G401 (cell line): Measurements from ENCODE around the gene XPNPEP1. TPM values are rescaled to one million over a fixed set of nuclear protein-coding genes. Genes with fewer than 3 reads are reported as not detected.

Experiments used
- DNase-seq: peaks from one replicate; pipeline ENCODE4 v3.0.0-alpha.2; 2015; ENCODE audit warnings: low spot score
- in situ Hi-C: cut with HindIII; loops from 2 replicates; pipeline ENCODE4 v1.10.0; 2016; ENCODE audit warnings: low sequenced_read_pairs, mixed read lengths
- total RNA-seq: library from RNA; depleted of rRNA; stranded (reverse); fragments of >200 nt; shearing (Covaris generic); gene quantifications from 2 replicates; pipeline ENCODE4 v1.2.3, GENCODE V29; 2014

The XPNPEP1 gene
- total RNA-seq, 1 experiment from 2014 or later = 153 TPM

DNA sequence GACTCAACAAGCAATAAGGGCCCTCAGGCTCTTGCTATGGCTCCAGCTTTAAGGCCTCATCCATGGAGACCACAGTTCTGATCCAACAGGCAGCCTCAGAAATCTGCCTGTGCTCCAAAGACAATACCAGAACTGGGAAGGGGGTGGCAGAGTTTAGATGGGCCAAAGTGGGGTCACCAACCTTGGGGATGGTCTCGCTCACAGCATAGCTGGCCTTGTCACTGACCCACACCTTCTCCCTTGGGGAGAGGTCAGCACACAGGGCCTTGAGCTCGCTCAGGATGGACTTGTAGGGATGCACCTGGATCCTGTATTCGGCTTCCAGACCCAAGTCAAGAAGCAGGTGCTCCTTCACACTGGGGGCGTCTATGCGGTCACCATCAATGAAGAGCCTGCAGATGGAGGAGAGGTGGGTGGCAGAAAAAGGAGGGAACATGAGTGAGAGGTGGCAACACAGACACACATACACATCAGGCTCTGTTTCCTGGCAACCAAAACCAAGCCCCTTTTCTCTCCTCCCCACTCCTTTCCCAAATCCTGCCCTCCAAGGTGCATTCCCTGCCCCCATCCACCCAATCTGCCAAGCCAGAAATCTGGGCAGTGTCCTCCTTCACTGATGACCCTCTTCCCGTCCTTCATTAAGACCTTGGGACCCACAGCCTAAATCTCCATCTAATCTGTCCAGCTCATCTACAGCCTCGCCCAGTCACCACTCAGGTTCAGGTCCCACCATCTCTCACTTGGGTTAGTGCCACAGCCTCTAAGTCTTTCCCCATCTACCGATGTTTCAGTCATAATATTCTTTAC is 40.9 kb downstream of the XPNPEP1 start:
- no peak for DNase-seq
- in situ Hi-C loops = loop anchor here (25.0 kb wide), 1 partner anchor 130 kb away; the partner anchor contains the start of gene ADD3

DNA sequence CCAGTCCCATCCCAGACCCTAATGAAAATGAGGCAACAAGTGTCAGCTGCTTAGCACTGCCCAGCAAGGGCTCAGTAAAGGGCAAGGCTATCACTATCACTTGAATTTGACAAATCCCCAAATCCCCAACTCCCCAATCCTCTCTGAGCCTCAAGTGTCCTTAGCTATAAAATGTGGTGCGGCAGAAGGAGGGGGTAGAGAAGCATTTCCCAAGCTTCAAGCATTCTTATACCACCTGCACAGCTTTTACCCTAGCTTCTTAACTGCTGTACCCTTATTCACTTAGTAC is 41.6 kb downstream of the XPNPEP1 start:
- DNase-seq = no peak
- in situ Hi-C loops = loop anchor here (25.0 kb wide), 1 partner anchor 131 kb away; the partner anchor contains the start of gene ADD3

DNA sequence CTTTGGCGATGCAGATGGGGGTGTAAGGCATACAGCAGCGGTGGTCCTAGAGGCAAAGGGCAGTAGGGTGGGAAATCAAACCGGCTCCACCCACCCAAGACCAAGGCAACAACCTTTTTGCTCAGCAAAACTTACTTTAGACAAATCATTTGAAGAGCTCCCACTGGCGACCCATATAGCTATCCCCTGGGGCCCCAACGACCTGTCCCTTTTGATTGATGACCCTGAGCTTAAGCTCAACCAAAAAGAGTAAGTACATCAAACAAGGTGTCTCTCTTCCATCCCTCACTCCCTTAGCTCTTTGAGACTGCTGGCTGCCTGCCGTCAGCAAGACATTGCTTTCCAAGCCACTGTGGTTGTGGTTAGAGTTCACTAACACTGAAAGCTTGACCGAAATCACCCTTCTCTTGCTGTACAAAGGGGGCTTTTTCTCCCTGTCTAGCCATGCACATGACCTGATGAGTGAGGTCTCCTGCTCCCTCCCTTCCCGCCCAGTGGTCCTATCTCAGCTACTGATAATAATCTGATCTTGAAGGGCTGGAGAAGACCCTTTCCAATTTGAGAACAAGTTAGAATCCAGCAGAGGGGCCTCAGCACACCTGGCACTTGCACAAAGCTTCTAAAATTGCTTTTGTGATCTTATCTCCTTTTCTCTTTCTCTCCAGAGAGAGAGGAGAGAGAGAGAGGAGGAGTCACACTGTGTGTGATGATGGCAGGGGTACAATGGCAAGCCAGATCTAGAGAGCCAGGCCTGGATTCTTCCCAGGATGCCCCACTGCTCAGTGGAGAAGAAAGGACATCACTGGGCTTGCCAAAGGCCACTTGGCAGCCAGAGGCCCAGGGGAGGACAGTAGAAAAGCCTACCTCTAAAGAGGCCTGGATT is 42.2 kb downstream of the XPNPEP1 start:
- no peak for DNase-seq
- in situ Hi-C loops = loop anchor here (25.0 kb wide), 1 partner anchor 131 kb away; the partner anchor contains the start of gene ADD3

DNA sequence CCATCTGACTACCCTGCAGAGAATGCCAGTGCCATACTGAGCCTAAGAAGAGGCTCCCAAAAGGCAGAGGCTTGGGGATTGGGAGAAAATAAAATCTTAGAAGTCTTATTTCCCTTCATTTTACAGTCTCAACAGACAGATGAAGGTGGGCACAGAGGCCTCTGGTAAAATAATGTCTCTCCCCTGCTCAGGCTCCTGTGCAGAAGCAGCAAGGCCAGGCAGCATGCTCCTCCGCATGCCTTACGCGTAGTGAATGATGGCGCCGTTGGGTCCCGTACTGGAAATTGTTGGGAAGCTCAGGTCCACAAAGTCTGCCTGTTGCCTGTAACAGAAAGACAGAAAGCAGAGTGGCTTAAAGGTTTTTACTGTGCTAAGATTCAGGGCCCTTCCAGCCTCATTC is 45.8 kb downstream of the XPNPEP1 start:
- no peak for DNase-seq
- in situ Hi-C loops = loop anchor here (25.0 kb wide), 1 partner anchor 135 kb away; the partner anchor contains the start of gene ADD3

DNA sequence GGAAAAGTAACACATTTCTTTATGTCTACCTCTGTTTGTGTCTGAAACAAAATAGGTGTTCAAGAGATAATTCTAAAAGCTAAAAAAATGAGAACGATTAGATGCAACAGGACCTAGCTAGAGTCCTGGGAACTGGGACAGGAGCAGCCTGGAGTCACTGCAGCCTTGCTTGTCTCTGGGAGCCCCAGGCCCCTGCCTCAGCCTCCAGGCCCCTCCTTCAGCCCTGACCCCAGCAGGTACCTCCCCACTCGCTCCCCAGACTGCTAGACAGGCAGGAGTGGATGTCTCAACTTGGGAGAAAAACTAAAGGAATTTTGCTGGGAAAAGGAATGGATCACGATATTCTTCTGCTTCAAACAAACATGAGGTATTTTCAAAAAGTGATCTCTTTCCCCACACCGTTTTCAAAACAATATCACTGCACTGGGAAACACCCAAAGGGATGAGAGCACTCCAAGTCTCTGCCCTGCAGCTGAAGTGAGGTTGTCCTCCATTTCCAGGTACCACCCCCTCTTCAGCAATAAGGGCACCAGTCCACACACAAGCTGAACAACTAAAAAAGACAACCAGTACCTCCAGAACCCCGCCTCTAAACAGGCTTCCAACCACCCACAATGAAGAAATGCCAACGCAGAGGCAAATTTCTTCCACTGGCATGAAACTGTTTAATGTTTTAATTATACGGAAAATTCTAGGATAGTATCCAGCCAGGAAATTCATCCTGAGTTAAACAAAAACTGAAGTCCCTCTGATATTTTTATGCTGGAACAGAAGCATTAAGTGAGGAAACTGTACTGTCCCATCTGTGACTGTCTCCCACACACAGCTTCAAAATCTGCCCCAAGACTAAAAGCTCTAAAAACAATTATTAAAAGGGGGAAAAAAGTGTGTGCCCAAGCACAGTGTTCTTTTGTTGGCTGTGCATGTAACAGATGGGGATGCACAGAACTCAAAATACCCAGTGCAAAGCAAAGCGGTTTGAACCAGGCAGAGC is 47.2 kb downstream of the XPNPEP1 start:
- no peak for DNase-seq
- in situ Hi-C loops = loop anchor here (25.0 kb wide), 1 partner anchor 136 kb away; the partner anchor contains the start of gene ADD3

DNA sequence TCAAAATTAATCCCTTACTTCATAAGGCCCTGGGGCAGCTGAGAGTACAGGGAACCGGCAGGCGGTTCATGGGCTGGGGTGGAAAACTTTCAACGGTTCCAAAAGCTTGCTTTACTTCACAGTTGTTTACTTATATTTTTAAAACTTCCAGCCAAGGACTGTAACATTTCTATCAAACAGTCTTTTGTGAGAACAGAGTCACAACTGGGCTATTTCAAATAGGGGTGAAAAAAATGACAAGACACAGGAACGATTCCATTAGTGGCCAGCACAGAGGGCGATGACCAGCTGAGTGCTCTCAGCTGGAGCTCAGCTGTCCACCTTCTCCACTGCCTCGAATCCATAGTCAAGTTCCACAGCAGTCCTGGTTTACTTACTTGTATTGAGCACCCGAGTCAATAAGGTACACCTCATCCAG is 48.2 kb downstream of the XPNPEP1 start:
- in situ Hi-C loops = loop anchor here (25.0 kb wide), 1 partner anchor 137 kb away; the partner anchor contains the start of gene ADD3
- no peak for DNase-seq

DNA sequence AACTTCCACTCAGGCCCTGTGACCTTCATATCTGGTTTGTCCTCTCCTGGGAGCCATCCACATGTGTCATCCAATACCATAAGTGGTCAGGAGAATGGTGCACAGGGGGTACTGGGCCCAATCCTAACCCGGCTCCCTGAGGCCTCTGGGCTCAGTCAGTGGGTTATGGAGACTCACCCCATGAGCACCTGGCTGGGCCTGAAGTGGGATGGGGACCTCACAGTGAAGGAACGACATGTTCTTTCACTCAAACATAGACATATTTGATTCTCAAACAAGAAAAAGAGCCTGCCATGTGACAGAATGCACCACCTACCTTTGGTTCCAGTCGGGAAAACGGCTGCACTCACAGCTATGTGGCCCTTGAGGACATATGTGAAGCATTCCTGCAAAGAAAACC is 51.8 kb downstream of the XPNPEP1 start:
- no peak for DNase-seq
- in situ Hi-C loops = no loop called here

DNA sequence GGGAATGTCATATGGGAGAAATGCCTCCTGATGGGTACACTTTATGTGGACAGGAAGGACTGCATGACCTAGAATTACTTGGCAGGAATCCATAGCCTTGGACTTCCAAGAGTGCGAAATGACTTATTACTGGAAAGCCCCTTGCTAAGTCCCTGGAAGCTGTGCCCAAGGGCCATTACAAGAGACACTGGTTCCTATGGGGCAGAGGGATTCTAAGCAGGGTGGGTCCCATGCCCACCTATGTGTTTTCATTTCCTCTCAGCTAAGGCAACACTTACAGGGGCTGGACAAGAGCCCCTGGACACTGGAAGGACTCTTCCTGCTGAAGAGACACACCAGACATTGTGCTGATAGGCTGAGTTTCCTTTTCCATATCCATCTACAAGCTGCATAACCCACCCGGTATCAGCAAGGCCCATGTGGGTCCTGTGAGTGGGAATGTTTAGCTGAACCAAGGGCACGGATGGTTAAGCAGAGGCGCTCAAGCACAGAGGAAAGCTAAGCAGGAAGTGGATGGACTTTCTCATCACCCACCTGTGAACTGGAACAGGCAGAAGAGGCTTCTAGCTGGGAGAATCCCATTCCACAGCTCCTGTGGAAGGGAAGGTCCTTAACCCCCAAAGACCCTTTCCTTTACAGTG is 56.2 kb downstream of the XPNPEP1 start:
- peak; percentile 37 for DNase-seq
- in situ Hi-C loops = no loop called here

DNA sequence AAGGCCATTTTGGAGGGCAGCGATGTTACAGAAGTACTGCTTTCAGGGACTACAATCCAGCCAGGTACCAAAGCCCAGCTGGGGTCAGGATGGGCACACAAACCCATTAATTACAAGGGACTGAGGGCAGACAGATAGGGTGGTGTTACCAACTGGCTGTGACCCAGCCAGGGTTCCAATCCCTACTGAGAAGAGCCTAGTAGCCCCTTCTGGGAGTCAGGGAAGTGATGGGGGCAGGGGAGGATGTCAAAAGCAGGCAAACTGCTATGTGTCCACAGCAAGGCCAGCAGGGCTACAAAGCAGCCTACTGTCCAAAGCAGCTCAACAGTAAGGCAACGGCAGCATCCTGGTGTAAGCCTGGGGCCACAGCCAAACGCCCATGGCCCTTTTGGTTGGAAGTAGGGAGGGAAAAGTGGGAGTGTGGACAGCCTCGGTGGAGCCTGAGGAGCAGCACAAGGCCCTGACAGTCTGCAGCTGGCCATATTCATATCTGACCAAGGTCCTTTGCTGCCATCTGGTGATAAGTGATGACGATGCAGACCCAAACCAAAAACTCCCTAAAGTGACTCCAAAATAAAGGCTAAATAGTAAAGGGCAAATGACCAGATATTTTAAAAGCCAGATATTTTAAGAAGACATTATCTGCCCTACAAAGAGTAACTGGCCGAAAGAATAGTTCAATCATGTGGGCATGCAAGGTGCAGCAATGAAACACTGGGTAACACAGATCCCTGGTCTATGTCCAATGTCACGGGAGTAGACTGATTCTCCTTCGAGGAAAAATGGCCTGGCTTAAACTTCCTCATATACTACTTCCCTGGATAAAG is 56.9 kb downstream of the XPNPEP1 start:
- DNase-seq = peak; percentile 13
- in situ Hi-C loops = no loop called here

DNA sequence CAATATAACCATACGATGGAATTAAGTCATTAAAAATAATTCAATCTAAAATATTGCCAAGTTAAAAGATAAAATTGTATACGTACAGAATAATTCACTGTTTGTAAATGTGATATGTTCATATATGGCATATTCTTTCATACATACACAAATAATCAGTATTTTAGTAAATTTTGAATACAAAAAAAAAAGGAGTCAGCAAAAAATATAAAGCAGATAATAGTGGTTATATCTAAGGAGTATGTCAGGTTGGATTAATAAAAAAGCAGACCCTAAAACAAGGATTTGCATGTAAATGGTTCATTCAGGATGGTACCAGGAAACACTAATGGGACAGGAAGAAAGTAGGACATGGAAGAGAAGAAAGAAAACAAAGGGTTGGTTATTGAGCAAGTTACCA is 59.5 kb downstream of the XPNPEP1 start:
- no peak for DNase-seq
- in situ Hi-C loops = no loop called here

DNA sequence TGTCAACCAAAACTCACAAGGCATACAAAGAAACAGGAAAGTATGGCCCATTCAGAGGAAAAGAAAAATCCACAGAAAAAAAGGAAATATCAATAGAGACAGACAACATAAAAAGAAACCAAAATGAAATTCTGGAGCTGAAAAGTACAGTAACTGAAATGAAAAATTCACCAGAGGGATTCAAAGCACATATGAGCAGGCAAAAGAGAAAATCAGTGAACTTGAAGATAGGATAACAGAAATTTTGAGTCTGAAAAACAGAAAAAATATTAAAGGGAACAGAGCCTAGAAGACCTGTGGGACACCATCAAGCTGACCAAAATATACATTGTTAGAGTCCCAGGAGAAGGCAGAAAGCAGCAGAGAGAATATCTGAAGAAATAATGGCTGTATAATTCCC is 60.6 kb downstream of the XPNPEP1 start:
- no peak for DNase-seq
- in situ Hi-C loops = no loop called here

DNA sequence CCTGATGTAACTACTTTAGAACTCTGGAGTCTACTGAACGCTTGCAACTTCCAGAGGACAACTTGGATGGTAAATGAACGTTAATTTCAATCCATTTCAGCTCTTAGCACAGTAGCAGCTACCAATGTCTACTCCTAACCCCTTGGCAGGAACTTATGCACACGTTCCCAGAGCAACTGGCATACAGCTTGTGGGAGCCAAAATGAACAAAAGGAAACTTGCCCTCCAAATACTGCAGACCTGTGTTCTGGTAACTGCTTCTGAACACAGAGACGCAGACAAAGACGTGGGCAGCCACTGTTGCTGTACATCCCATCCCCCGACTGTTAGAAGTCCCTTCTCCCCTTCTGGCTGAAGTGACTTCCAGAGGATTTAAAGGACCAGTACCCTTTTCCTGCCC is 61.3 kb downstream of the XPNPEP1 start:
- in situ Hi-C loops = no loop called here
- no peak for DNase-seq

DNA sequence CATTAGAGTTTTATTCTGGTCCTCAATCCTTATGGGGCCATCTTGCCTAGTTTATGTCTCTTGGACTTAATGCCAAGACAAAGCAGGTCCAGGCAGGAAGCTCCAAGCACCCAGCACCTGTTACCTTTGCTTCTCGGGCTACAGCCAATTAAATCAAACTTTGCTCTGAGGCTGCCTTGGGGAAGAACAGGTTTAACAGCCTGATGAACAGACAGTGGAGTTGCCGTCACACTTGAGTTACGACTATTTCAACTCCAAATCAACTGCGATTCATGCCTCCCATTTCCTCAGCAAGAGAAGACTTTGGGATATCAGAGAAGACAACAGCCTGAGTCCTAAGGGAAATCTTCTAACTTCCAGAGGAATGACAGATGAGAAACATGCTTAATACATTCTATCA is 62.2 kb downstream of the XPNPEP1 start:
- in situ Hi-C loops = no loop called here
- DNase-seq = no peak

DNA sequence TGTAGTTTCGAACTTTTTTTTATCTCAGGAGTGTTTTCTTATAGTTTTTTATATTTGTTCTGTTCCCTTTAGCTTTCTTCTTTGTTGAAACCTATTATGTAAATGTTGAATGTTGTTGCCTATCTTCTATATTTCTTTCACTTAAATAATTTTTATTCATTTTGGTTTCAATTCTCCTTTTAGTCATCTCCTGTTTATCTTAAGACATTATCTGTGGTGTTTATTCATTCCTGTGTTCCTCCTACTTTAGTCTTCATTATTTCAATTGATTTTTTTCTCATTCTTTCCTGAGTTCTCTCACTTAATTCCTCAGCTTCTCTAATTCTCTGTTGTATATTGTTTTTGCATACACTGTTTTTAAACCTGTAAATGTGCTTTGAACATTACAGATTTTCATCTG is 64.1 kb downstream of the XPNPEP1 start:
- DNase-seq = no peak
- in situ Hi-C loops = no loop called here

DNA sequence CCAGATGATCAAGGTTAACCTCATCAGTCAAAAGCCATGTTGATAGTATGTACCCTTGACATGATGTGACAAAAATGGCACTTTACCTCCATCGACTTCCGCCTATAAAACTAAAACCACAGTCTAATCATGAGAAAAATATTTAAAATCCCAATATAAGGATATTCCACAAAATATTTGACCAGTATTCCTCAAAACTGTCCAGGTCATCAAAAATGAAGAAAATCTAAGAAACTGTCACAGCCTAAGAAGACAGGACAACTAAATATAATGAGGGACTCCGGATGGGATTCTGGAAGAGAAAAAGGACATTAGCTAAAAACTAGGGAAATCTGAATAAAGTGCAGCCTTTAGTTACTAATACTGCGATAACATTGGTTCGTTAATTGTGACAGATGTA is 67.6 kb downstream of the XPNPEP1 start:
- in situ Hi-C loops = no loop called here
- no peak for DNase-seq

DNA sequence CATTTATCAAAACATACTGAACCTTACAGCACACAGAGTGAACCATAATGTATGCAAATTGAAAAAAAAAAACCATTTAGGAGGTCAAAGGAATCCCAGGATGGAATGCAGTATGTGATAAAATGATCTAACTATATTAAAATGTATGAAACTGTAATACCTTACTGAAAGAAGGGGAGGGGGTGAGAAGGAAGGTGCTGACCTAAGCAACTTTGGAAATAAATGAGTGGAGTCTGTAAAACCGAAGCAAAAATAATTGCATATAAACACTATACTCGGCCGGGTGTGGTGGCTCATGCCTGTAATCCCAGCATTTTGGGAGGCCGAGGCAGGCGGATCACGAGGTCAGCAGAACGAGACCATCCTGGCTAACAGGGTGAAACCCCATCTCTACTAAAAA is 69.4 kb downstream of the XPNPEP1 start:
- DNase-seq = no peak
- in situ Hi-C loops = no loop called here

DNA sequence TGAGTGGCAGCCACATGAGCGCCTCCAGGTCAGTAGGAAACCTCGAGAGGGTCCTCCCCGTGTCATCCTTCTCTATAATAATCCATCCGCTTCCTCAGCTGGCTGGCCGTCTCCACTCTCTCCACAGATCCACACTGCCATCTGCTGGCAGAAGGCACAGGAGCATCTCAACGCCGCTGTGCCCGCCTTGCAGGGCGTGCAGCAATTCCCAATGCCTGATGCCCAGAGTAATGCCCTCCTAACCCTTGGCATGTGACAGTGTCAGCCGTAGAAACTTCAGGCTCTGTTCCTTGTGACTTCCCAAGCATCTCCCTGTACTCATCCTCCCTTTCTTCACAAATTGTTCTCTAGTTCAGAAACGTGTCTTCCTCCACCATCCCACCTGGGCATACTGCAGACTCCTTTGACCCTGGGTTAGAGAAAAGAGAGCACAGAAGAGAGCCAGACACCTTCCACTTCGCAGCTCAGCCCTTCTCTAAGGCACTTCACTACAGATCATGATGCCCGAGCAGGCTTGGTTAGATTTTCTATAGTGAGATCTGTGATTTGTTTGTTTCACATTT is 70.8 kb downstream of the XPNPEP1 start:
- peak; percentile 74 for DNase-seq
- in situ Hi-C loops = no loop called here
